Upper lobe of right lung (tissue), 1 donor: ENCODE results near the gene CYP26B1. TPM values are rescaled to one million over a fixed set of nuclear protein-coding genes. Genes with fewer than 3 reads are reported as not detected.

Experiments
- ATAC-seq: fragments of 200-7000 bp; cut with Tn5 transposase; one replicate; pipeline ENCODE4 v1.9.1; 2020; ENCODE audit warnings: mild to moderate bottlenecking, moderate library complexity
- DNase-seq: peaks from one replicate; pipeline ENCODE4 v3.0.0-alpha.2; 2020
- H3K27ac ChIP-seq: fragments of 200-600 bp; one replicate; pipeline ENCODE4 v1.8.0; 2022
- H3K27me3 ChIP-seq: fragments of 200-600 bp; one replicate; pipeline ENCODE4 v1.8.0; 2022; ENCODE audit warnings: mild to moderate bottlenecking
- H3K36me3 ChIP-seq: fragments of 200-600 bp; one replicate; pipeline ENCODE4 v1.8.0; 2022
- H3K4me1 ChIP-seq: fragments of 200-600 bp; one replicate; pipeline ENCODE4 v1.8.0; 2022
- H3K4me3 ChIP-seq: fragments of 200-600 bp; one replicate; pipeline ENCODE4 v1.8.0; 2022; ENCODE audit warnings: mild to moderate bottlenecking
- H3K9me3 ChIP-seq: fragments of 200-600 bp; one replicate; pipeline ENCODE4 v1.8.0; 2022
- CTCF ChIP-seq: fragments of 200-600 bp; IDR thresholded peaks from one replicate; pipeline ENCODE4 v1.8.0; 2022; ENCODE audit warnings: antibody characterized with exemption
- intact Hi-C: fragments of 100-400 bp; cut with DNase I; formaldehyde crosslinking; loops from one replicate; pipeline ENCODE4 v1.11.0; 2022
- total RNA-seq: library from RNA; stranded (reverse); fragmentation: NEBNext Ultra II Directional; extraction: Animal tissue kit (Norgen Biotek cat#: 25700); gene quantifications from one replicate; pipeline ENCODE4 v1.2.1, GENCODE V29; 2021
- donor health status: DM: no; HTN: yes; CAD: no; lungs with severe emphysema.

The CYP26B1 gene
- total RNA-seq, 1 donor from 2014 or later = 3.8 TPM

DNA sequence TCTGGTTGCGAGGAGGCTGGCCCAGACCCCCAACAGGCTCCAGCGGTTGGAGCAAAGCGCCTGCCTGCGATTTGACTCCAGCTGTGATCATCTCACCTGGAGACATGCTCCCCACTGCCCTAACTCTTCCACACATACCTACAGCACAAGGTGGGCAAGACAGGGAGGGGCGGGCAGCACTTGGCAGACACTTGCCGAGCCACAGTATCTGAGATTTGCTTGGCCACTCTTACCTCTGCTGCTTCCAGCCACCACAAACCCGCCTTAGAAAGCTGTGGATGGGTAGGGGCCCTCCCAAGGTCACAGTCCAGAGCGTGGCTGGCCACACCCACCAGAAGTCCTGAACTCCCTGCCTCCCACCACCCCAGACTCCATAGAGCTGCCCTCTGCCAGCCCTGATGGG lies 8.2 kb downstream of the CYP26B1 start:
- peaks cover 23% of the 10 kb centered on the region for H3K27me3 ChIP-seq
- TF ChIP-seq CTCF = no peak
- ATAC-seq = no peak
- intact Hi-C loops = no loop called here
- DNase-seq = peak; percentile 56
- H3K4me1 ChIP-seq = peaks cover 22% of the 10 kb centered on the region
- H3K36me3 ChIP-seq = no peaks in the 10 kb centered on the region
- no peaks in the 10 kb centered on the region for H3K9me3 ChIP-seq
- H3K4me3 ChIP-seq = no peak overlapping the region
- H3K27ac ChIP-seq = no peak overlapping the region

DNA sequence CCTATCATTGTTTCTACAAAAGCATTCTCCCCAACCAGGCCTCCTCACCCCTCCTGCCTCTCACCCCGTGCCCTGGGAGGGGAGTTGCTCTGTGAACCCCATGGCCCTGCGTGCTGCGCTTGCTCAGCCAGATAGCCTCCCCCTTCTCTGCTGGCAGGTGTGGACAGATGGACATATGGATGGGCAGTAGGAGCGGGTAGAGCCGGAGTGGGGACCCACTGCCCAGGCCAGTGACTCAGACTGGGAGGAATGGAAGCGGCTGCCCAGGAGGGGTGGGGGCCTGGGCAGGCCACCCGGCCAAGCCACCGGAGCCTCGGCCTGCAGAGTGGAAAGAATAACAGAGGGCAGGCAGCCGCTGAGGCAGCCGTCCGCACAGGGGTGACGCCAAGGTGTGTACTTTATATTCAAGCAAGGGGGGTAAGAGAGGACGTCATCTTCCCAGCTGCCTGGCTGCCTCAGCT lies 8.7 kb downstream of the CYP26B1 start:
- no peak for ATAC-seq
- Histone ChIP-seq H3K4me1 (peaks cover 17% of the 10 kb centered on the region), H3K27me3 (peaks cover 18% of the 10 kb centered on the region), H3K27ac (no peak overlapping the region), H3K9me3 (no peaks in the 10 kb centered on the region), H3K4me3 (no peak overlapping the region), H3K36me3 (no peaks in the 10 kb centered on the region)
- intact Hi-C loops = no loop called here
- TF ChIP-seq CTCF = no peak
- no peak for DNase-seq

GRCh38 chr2:72138011-72138881 lies 9.4 kb downstream of the CYP26B1 start:
- no peaks in the 10 kb centered on the region for H3K36me3 ChIP-seq
- ATAC-seq (no peak), DNase-seq (peak; percentile 59)
- H3K4me3 ChIP-seq = no peak overlapping the region
- H3K27me3 ChIP-seq = peaks cover 11% of the 10 kb centered on the region
- no peak for TF ChIP-seq CTCF
- H3K9me3 ChIP-seq = no peaks in the 10 kb centered on the region
- H3K27ac ChIP-seq = no peak overlapping the region
- peaks cover 10% of the 10 kb centered on the region for H3K4me1 ChIP-seq
- intact Hi-C loops = no loop called here

DNA sequence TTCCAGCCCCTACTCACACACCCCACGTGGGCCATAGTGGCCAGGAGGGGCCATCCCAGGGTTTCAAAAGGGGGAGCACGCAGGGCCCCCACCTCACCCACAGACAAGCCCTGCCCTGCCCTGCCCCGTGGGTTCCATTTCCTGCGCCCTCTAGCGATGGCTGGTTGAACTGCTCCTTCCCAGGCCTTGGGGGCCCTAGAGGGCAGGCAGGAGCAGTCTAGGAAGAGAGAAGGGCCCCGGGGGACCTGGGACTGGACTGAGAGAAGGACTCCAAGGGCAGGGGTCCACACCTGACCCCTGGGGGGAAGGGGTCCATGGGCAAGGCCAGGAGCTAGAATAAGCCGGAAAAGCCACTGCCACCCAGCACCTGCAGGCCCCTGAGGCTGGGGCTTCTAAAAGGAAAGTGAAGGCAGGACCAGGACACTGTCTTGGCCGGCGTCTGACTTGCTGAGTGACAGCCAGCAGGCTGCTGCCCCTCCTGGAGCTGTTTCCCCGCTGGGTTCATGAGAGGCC lies 10.1 kb downstream of the CYP26B1 start:
- peak; percentile 79 for DNase-seq

DNA sequence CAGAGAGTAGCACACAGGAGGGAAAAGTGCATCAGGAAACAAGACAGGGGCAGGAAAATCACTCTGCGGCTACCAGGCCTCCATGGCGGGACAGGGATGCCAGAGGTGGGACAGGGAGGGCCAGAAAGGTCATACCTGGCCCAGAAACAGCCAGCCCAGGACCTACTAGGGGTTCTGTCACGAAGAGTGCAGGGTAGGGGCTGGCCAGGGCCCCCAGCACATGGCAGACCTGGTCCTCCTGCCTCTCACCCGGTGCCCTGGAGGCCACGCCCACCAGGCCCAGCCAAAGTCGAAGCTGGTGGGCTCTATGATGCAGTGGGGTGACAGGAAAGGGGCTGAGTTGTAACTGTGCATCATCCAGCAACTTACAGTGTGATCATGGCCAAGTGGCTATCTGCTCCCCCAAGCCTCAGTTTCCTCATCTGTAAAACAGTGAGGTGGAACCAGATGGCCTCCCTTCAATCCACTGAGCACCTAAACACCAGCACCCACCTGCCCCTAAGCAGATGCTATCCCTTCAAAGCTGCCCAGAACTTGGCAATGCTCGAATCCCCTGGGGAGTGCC lies 10.6 kb downstream of the CYP26B1 start:
- no peaks in the 10 kb centered on the region for H3K9me3 ChIP-seq
- H3K4me1 ChIP-seq = no peaks in the 10 kb centered on the region
- intact Hi-C loops = no loop called here
- H3K27ac ChIP-seq = no peak overlapping the region
- H3K4me3 ChIP-seq = no peak overlapping the region
- peaks cover 1% of the 10 kb centered on the region for H3K27me3 ChIP-seq
- H3K36me3 ChIP-seq = no peaks in the 10 kb centered on the region
- no peak for ATAC-seq
- TF ChIP-seq CTCF = no peak
- peak; percentile 52 for DNase-seq

More for the DNA sequence above, 10.1 kb downstream of the CYP26B1 start:
- Histone ChIP-seq H3K4me1 (peaks cover 3% of the 10 kb centered on the region), H3K4me3 (no peak overlapping the region), H3K27me3 (peaks cover 7% of the 10 kb centered on the region), H3K27ac (no peak overlapping the region), H3K36me3 (no peaks in the 10 kb centered on the region), H3K9me3 (no peaks in the 10 kb centered on the region)
- peak; percentile 74 for ATAC-seq
- peak; percentile 93 for TF ChIP-seq CTCF
- intact Hi-C loops = no loop called here
